MCF 10A (cell line): Measurements from ENCODE around the gene NARS2. TPM values are rescaled to one million over a fixed set of nuclear protein-coding genes. Genes with fewer than 3 reads are reported as not detected.
"Not testable (repeated sequence)": the region's sequence is repeated elsewhere in the genome, so short reads cannot be mapped to it uniquely, and the experiment has no call there.

Source experiments
- BruUV-seq: library from RNA; stranded (reverse); fragments of 400-500 nt; replicated peaks from 2 replicates; lab custom pipeline; 2021; lab: Mats Ljungman, UMichigan
- CTCF ChIA-PET: fragments of 300-600 bp; sonication (Branson Sonifier 250); formaldehyde crosslinking; extraction: SDS; loops from one replicate; lab custom pipeline; 2021; ENCODE audit warnings: antibody characterized with exemption, inconsistent platforms; lab: Yijun Ruan, JAX
- POLR2A ChIA-PET: fragments of 300-600, 350-650 bp; sonication (Branson Sonifier 250); formaldehyde crosslinking; extraction: SDS; loops from one replicate; lab custom pipeline; 2020; ENCODE audit warnings: antibody characterized with exemption, inconsistent platforms; lab: Yijun Ruan, JAX
- DNase-seq: peaks from one replicate; pipeline ENCODE4 v3.0.0-alpha.2; 2018; ENCODE audit not compliant: unreplicated experiment
- H3K27ac Mint-ChIP-seq: one replicate; pipeline ENCODE4 v1.8.0; 2022; ENCODE audit warnings: mild to moderate bottlenecking, low read depth, mixed read lengths; ENCODE audit not compliant: unreplicated experiment
- H3K27me3 Mint-ChIP-seq: one replicate; pipeline ENCODE4 v1.8.0; 2022; ENCODE audit warnings: mixed read lengths; ENCODE audit not compliant: insufficient read depth, unreplicated experiment
- H3K36me3 Mint-ChIP-seq: one replicate; pipeline ENCODE4 v1.8.0; 2022; ENCODE audit warnings: mild to moderate bottlenecking, moderate library complexity, mixed read lengths; ENCODE audit not compliant: insufficient read depth, unreplicated experiment
- H3K4me1 Mint-ChIP-seq: one replicate; pipeline ENCODE4 v1.8.0; 2022; ENCODE audit warnings: mixed read lengths; ENCODE audit not compliant: insufficient read depth, unreplicated experiment
- H3K4me3 Mint-ChIP-seq: one replicate; pipeline ENCODE4 v1.8.0; 2022; ENCODE audit warnings: mild to moderate bottlenecking, moderate library complexity, mixed read lengths; ENCODE audit not compliant: unreplicated experiment
- H3K9me3 Mint-ChIP-seq: one replicate; pipeline ENCODE4 v1.8.0; 2022; ENCODE audit warnings: mixed read lengths; ENCODE audit not compliant: unreplicated experiment
- intact Hi-C: fragments of 100-400 bp; cut with micrococcal nuclease; formaldehyde crosslinking; loops from 2 replicates; pipeline ENCODE4 v1.14.1; 2022
- total RNA-seq: library from RNA; stranded (reverse); gene quantifications from 2 replicates; pipeline ENCODE4 v1.2.3, GENCODE V29; 2022
- TF ChIP-seq, protein P1 (sequence below): fragments of 200-600 bp; IDR thresholded peaks from one replicate; pipeline ENCODE4 v1.8.0; 2022; ENCODE audit warnings: antibody characterized with exemption, mild to moderate bottlenecking; ENCODE audit not compliant: unreplicated experiment

Gene NARS2
- total RNA-seq, 1 experiment from 2014 or later = 24.6 TPM

DNA sequence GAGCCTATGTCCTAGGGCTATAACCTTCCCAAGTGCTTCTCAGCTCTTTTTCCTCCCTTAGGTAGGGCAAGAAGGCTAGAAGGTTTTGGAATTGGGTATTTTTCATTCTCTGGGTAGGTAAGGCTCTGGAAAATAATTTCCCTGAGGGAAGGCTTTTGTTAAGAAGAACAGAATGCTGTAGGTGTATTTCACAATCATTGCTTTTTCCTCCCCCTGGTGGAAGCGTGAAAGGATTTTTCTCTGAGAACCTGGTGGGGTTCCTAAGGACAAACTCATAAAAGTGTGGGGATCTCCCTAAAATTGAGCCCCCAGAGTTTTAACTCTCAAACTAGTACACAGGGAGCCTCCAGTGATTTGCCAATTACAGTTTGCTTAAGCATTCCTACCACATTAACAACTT is 41.1 kb upstream of the NARS2 start:
- POLR2A ChIA-PET = no interaction called here
- BruUV-seq = no TSS peak
- no peaks in the 10 kb centered on the region for H3K36me3 Mint-ChIP-seq

GRCh38 chr11:78613378-78613813 is 38.7 kb upstream of the NARS2 start:
- ChIA-PET POLR2A (no interaction called here), CTCF (no interaction called here)
- intact Hi-C loops = no loop called here
- no peak overlapping the region for H3K27ac Mint-ChIP-seq
- no peaks in the 10 kb centered on the region for H3K4me1 Mint-ChIP-seq
- DNase-seq = no peak
- no peak overlapping the region for H3K4me3 Mint-ChIP-seq
- no peaks in the 10 kb centered on the region for H3K9me3 Mint-ChIP-seq
- no peaks in the 10 kb centered on the region for H3K36me3 Mint-ChIP-seq
- BruUV-seq = no TSS peak
- TF ChIP-seq, protein P1, sequence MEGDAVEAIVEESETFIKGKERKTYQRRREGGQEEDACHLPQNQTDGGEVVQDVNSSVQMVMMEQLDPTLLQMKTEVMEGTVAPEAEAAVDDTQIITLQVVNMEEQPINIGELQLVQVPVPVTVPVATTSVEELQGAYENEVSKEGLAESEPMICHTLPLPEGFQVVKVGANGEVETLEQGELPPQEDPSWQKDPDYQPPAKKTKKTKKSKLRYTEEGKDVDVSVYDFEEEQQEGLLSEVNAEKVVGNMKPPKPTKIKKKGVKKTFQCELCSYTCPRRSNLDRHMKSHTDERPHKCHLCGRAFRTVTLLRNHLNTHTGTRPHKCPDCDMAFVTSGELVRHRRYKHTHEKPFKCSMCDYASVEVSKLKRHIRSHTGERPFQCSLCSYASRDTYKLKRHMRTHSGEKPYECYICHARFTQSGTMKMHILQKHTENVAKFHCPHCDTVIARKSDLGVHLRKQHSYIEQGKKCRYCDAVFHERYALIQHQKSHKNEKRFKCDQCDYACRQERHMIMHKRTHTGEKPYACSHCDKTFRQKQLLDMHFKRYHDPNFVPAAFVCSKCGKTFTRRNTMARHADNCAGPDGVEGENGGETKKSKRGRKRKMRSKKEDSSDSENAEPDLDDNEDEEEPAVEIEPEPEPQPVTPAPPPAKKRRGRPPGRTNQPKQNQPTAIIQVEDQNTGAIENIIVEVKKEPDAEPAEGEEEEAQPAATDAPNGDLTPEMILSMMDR = no peak
- H3K27me3 Mint-ChIP-seq = no peaks in the 10 kb centered on the region

More for the DNA sequence above, 41.1 kb upstream of the NARS2 start:
- no peak overlapping the region for H3K27ac Mint-ChIP-seq
- peaks cover 8% of the 10 kb centered on the region for H3K9me3 Mint-ChIP-seq
- intact Hi-C loops = no loop called here
- TF ChIP-seq, protein P1 = no peak
- no peak for DNase-seq
- CTCF ChIA-PET = interaction anchor here (0.7 kb wide), 1 partner anchor 100 kb away, joined by 3 read pairs; no protein-coding TSS in a partner anchor
- H3K27me3 Mint-ChIP-seq = no peaks in the 10 kb centered on the region
- H3K4me1 Mint-ChIP-seq = no peaks in the 10 kb centered on the region
- H3K4me3 Mint-ChIP-seq = no peak overlapping the region

DNA sequence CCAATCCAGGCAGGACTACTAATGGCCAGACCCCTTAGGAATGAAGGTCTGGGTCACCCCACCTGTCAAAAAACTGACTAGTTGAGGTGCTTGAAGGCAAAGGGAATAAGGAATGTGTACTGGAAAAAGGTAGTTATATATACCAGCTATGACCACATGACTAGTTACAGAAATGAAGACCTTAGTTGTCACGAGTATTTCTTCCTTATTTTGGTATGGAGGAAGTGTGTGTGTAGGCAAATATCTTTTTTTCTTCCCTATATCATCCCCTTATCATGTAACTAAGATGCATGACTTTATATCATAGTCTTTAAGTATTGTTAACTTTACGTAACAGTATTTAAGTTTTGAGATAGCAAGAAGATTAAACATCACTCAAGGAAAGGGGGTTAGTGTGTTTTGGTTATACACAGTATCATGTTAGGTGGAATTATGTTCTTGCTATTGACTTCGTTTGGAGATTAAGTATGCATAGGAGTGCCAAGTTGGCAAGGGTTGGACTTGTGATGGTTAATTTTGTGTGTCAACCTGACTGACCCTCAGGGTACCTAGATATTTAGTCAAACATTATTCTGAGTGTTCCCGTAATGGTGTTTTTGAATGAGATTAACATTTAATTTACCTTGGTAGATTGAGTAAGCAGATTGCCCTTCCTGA is 38.2 kb upstream of the NARS2 start:
- POLR2A ChIA-PET = no interaction called here
- TF ChIP-seq, protein P1 = no peak
- H3K9me3 Mint-ChIP-seq = no peaks in the 10 kb centered on the region
- CTCF ChIA-PET = no interaction called here
- DNase-seq = no peak
- H3K27ac Mint-ChIP-seq = no peak overlapping the region
- no peaks in the 10 kb centered on the region for H3K36me3 Mint-ChIP-seq
- no peaks in the 10 kb centered on the region for H3K4me1 Mint-ChIP-seq
- no peak overlapping the region for H3K4me3 Mint-ChIP-seq
- intact Hi-C loops = no loop called here
- no peaks in the 10 kb centered on the region for H3K27me3 Mint-ChIP-seq
- no TSS peak for BruUV-seq

DNA sequence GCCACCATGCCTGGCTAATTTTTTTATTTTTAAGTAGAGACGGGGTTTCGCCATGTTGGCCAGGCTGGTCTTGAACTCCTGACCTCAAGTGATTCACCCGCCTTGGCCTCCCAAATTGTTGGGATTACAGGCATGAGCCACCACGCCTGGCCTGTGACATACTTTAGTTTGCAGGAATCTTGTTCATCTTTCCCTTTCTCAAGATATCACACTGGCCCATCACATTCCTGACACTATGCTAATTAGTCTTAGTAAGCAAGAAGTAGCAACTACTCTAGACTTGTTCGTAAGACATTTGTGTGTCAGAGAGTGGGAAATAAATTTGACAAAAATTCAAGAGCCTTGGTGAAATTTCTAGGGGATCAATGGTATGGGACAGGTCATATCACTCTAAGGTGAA is 34.7 kb upstream of the NARS2 start:
- H3K27ac Mint-ChIP-seq, H3K27me3 Mint-ChIP-seq, H3K9me3 Mint-ChIP-seq, H3K36me3 Mint-ChIP-seq, H3K4me3 Mint-ChIP-seq, CTCF ChIA-PET, H3K4me1 Mint-ChIP-seq, intact Hi-C loops, DNase-seq, BruUV-seq: not testable (repeated sequence)
- POLR2A ChIA-PET = interaction anchor here (0.6 to 1.0 kb wide), 2 partner anchors 11 to 352 kb away, joined by 3 read pairs; no protein-coding TSS in a partner anchor
